Gastroesophageal sphincter (tissue), 3 donors: Measurements from ENCODE around the gene CHD5.

ENCODE experiments used
- CTCF ChIP-seq, 4 experiments: fragments of 200-600 bp in 2 of 4; fragments of 450-650 bp in 2 of 4; sonication (generic) in 1 of 4; IDR thresholded peaks; one replicate each; pipeline ENCODE4 v1.5.1; 2017 to 2019; ENCODE audit warnings: antibody characterized with exemption in 4 of 4, mild to moderate bottlenecking in 2 of 4, moderate library complexity in 2 of 4
- POLR2A ChIP-seq, 2 donors: fragments of 450-650 bp; IDR thresholded peaks; one replicate each; pipeline ENCODE4 v1.6.1; 2017; ENCODE audit warnings: antibody characterized with exemption in 2 of 2, mild to moderate bottlenecking in 2 of 2, moderate library complexity in 1 of 2
- POLR2AphosphoS5 ChIP-seq: sonication (generic); formaldehyde crosslinking; IDR thresholded peaks from one replicate; pipeline ENCODE4 v1.6.1; 2017; ENCODE audit warnings: antibody characterized with exemption

GRCh38 chr1:6099297-6099696 is 80.8 kb downstream of the CHD5 start:
- TF ChIP-seq CTCF (IDR thresholded peaks at IDR 0.05) = no peak
- no peak for TF ChIP-seq POLR2AphosphoS5
- no peak for TF ChIP-seq POLR2A (IDR thresholded peaks at IDR 0.05)
